HG03571 (cell line): ENCODE results near the gene ANO8.
A peak's percentile ranks its signal among the peaks of the same experiment; 100 is the strongest.

ENCODE experiments used
- ATAC-seq: cut with Tn5 transposase; IDR thresholded peaks from one replicate; pipeline ENCODE4 v1.9.1; 2021; ENCODE audit not compliant: unreplicated experiment

The ANO8 gene

GRCh38 chr19:17346109-17346671 is 11.5 kb upstream of the ANO8 start:
- ATAC-seq = no peak

- ATAC-seq = no peak
Measured at GRCh38 chr19:17341845-17342244, 7.2 kb upstream of the ANO8 start.

GRCh38 chr19:17341386-17341785 is 6.7 kb upstream of the ANO8 start:
- no peak for ATAC-seq

GRCh38 chr19:17340871-17341357 is 6.3 kb upstream of the ANO8 start:
- no peak for ATAC-seq

GRCh38 chr19:17340302-17340870 is 5.7 kb upstream of the ANO8 start:
- no peak for ATAC-seq

- no peak for ATAC-seq
Measured at GRCh38 chr19:17339088-17339741, 4.6 kb upstream of the ANO8 start.

- ATAC-seq = no peak
Measured at GRCh38 chr19:17338433-17339078, 3.9 kb upstream of the ANO8 start.

GRCh38 chr19:17337675-17338432 is 3.2 kb upstream of the ANO8 start:
- ATAC-seq = no peak

- ATAC-seq = peak; percentile 59
Measured at GRCh38 chr19:17336872-17337674, 2.4 kb upstream of the ANO8 start, which contains the start of gene GTPBP3. Gene GTPBP3, plus strand, starts transcription at chr19:17337553. Its CDS starts 59 bp downstream, at chr19:17337612.

- no peak for ATAC-seq
Measured at GRCh38 chr19:17335575-17335974, 920 bp upstream of the ANO8 start.

- no peak for ATAC-seq
Measured at GRCh38 chr19:17333611-17334413, 843 bp downstream of the ANO8 start.

- no peak for ATAC-seq
Measured at GRCh38 chr19:17332677-17333581, 1.7 kb downstream of the ANO8 start.

- ATAC-seq = no peak
Measured at GRCh38 chr19:17332360-17332676, 2.3 kb downstream of the ANO8 start.

- no peak for ATAC-seq
Measured at GRCh38 chr19:17331045-17331558, 3.6 kb downstream of the ANO8 start.

GRCh38 chr19:17330262-17331044 is 4.2 kb downstream of the ANO8 start:
- ATAC-seq = no peak

- no peak for ATAC-seq
Measured at GRCh38 chr19:17329366-17330261, 5.0 kb downstream of the ANO8 start.
